ENCODE results near the gene KCNK6.

Gene KCNK6

GRCh38 chr19:38294090-38294489 is 25.6 kb upstream of the KCNK6 start:
- DNase-seq (ENCODE audit: insufficient read length, low spot score) (no peak), FAIRE-seq (no peak)

- no peak for DNase-seq (ENCODE audit: insufficient read length, low spot score)
- FAIRE-seq = no peak
These were observed 20.6 kb upstream of the KCNK6 start for GRCh38 chr19:38298821-38299680.

GRCh38 chr19:38303517-38304351 is 15.9 kb upstream of the KCNK6 start, which contains the start of gene C19orf33:
Gene C19orf33 (plus strand): TSS chr19:38304251. CDS start chr19:38304262, 11 bp downstream.
- no peak for DNase-seq (ENCODE audit: insufficient read length, low spot score)

GRCh38 chr19:38304352-38304865 is 15.2 kb upstream of the KCNK6 start:
- no peak for FAIRE-seq
- no peak for DNase-seq (ENCODE audit: insufficient read length, low spot score)

More at GRCh38 chr19:38303517-38304351, 15.9 kb upstream of the KCNK6 start, which contains the start of gene C19orf33:
- FAIRE-seq = no peak

GRCh38 chr19:38304866-38305429 is 14.7 kb upstream of the KCNK6 start:
- FAIRE-seq (no peak), DNase-seq (ENCODE audit: insufficient read length, low spot score) (no peak)

GRCh38 chr19:38306236-38306635 is 13.4 kb upstream of the KCNK6 start:
- FAIRE-seq (no peak), DNase-seq (ENCODE audit: insufficient read length, low spot score) (no peak)

GRCh38 chr19:38307076-38307475 is 12.6 kb upstream of the KCNK6 start:
- no peak for FAIRE-seq

GRCh38 chr19:38307597-38307996 is 12.0 kb upstream of the KCNK6 start:
- DNase-seq (ENCODE audit: insufficient read length, low spot score) = no peak
- FAIRE-seq = no peak

More at GRCh38 chr19:38307076-38307475, 12.6 kb upstream of the KCNK6 start:
- DNase-seq (ENCODE audit: insufficient read length, low spot score) = no peak

- DNase-seq (ENCODE audit: insufficient read length, low spot score) = no peak
- no peak for FAIRE-seq
These were observed 11.5 kb upstream of the KCNK6 start for GRCh38 chr19:38308006-38308766.

GRCh38 chr19:38308926-38309614 is 10.6 kb upstream of the KCNK6 start:
- FAIRE-seq (no peak), DNase-seq (ENCODE audit: insufficient read length, low spot score) (no peak)

- FAIRE-seq (no peak), DNase-seq (ENCODE audit: insufficient read length, low spot score) (no peak)
These were observed 9.9 kb upstream of the KCNK6 start for GRCh38 chr19:38309615-38310278.

- FAIRE-seq (no peak), DNase-seq (ENCODE audit: insufficient read length, low spot score) (no peak)
These were observed 9.4 kb upstream of the KCNK6 start for GRCh38 chr19:38310279-38310670.

GRCh38 chr19:38310986-38311385 is 8.7 kb upstream of the KCNK6 start:
- no peak for FAIRE-seq

GRCh38 chr19:38315657-38316476 is 3.8 kb upstream of the KCNK6 start, which contains the start of gene YIF1B:
Gene YIF1B (minus strand): TSS chr19:38315947. CDS start chr19:38315917, 30 bp downstream.
- DNase-seq (ENCODE audit: insufficient read length, low spot score) (peak; percentile 98), FAIRE-seq (peak; percentile 87)

More at GRCh38 chr19:38310986-38311385, 8.7 kb upstream of the KCNK6 start:
- DNase-seq (ENCODE audit: insufficient read length, low spot score) = no peak

GRCh38 chr19:38316477-38317067 is 3.1 kb upstream of the KCNK6 start:
- FAIRE-seq (no peak), DNase-seq (ENCODE audit: insufficient read length, low spot score) (no peak)

GRCh38 chr19:38317104-38317612 is 2.5 kb upstream of the KCNK6 start:
- no peak for DNase-seq (ENCODE audit: insufficient read length, low spot score)
- FAIRE-seq = no peak

GRCh38 chr19:38318660-38319059 is 985 bp upstream of the KCNK6 start:
- no peak for FAIRE-seq
- DNase-seq (ENCODE audit: insufficient read length, low spot score) = no peak

- FAIRE-seq (no peak), DNase-seq (ENCODE audit: insufficient read length, low spot score) (no peak)
These were observed 1.3 kb downstream of the KCNK6 start for GRCh38 chr19:38320969-38321339.

All from GM19239 (cell line).